Body of pancreas (tissue), 4 donors: ENCODE data around the gene PDLIM5. TPM values are rescaled to one million over a fixed set of nuclear protein-coding genes. Genes with fewer than 3 reads are reported as not detected.

Experiments used
- ATAC-seq: fragments of 150-250 bp; one replicate; pipeline ENCODE4 v1.9.1; 2016
- DNase-seq, 4 donors: peaks; one replicate each; pipeline ENCODE4 v3.0.0-alpha.2; 2019
- H3K27ac ChIP-seq, 4 donors: fragments of 200-600 bp; sonication (generic); 1 replicate in 3 of 4; 2 replicates in 1 of 4; pipeline versions ENCODE4 v1.5.1 to v1.6.1; 2016 to 2019; ENCODE audit warnings: mild to moderate bottlenecking in 1 of 4, mixed read lengths in 1 of 4, moderate library complexity in 1 of 4
- H3K27me3 ChIP-seq, 2 donors: fragments of 200-600 bp; sonication (generic); one replicate each; pipeline ENCODE4 v1.6.0; 2016; ENCODE audit warnings: mild to moderate bottlenecking in 1 of 2
- H3K36me3 ChIP-seq, 2 donors: fragments of 200-600 bp; sonication (generic); replicated peaks in 1 of 2; 2 replicates each; pipeline ENCODE4 v1.5.1; 2016; ENCODE audit warnings: low read depth in 2 of 2; ENCODE audit not compliant: insufficient read depth in 1 of 2
- H3K4me1 ChIP-seq: fragments of 200-600 bp; sonication (generic); one replicate; pipeline ENCODE4 v1.6.0; 2016
- H3K4me3 ChIP-seq, 2 donors: fragments of 200-600 bp; sonication (generic); 1 replicate in 1 of 2; 2 replicates in 1 of 2; pipeline ENCODE4 v1.5.1; 2016 to 2019
- H3K9me3 ChIP-seq, 3 donors: fragments of 200-600 bp; sonication (generic); 1 replicate in 2 of 3; 2 replicates in 1 of 3; pipeline ENCODE4 v1.5.1; 2016
- CTCF ChIP-seq, 7 experiments: fragments of 450-650 bp in 4 of 7; fragments of 200-600 bp in 3 of 7; sonication (generic) in 3 of 7; IDR thresholded peaks; one replicate each; pipeline ENCODE4 v1.5.1; 2016 to 2019; ENCODE audit warnings: antibody characterized with exemption in 7 of 7
- POLR2A ChIP-seq, 3 donors: fragments of 450-650 bp; IDR thresholded peaks; one replicate each; pipeline ENCODE4 v1.6.1; 2016; ENCODE audit warnings: antibody characterized with exemption in 3 of 3, mild to moderate bottlenecking in 2 of 3
- WGBS, 2 donors: methylation state at CpG; one replicate each; pipeline ENCODE4 v1.1.5; 2017; 5-methylcytosine and 5-hydroxymethylcytosine counted together
- intact Hi-C: fragments of 100-400 bp; cut with DNase I; formaldehyde crosslinking; loops from one replicate; pipeline ENCODE4 v1.15.1; 2023
- total RNA-seq, 2 donors: library from RNA; depleted of rRNA; stranded (reverse); fragments of >200 nt; gene quantifications; one replicate each; pipeline ENCODE4 v1.1.0, GENCODE V29; 2016

Gene PDLIM5
- total RNA-seq, 2 donors from 2014 or later = 44.2 to 70.3 TPM

DNA sequence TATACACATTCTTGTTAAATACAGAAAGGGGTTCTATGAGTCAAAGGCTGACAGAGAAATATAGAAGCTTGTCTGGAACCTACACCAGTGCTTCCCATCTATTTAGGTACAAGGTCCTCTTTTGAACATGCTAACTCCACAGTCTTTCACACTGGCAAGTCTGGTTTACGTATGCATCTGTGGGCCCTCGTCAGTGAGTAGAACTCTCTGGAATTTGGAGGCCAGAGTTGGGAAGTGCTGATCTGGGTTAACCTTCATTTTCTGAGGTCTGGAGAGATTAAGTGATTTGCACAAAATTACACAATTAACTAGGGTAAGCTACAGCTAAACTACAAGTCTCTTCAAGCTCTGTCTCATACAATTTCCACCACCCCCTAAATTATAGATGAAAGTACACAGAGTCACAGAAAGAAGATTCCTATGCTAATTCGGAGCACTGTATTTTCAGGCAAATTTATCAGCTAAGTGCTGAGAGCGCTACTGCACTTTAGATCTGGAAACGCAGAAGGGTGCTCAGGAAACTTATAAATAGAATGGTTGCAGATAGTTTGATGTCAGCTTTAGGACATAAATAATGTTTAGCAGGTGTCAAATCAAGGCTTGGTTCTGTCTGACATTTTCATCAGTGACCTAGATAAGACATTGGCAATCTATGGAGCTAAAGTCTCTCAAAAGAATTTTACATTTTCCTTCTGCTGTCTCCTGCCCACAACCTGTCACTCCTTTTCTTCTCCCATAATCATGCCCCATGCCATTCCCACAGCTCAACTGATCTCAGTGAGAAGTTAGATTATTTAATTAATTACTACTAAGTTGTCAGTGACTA, 43.0 kb upstream of the PDLIM5 start:
- WGBS, 2 donors = 89 to 94% methylated on average over 5 of the region's 5 CpGs
- H3K4me3 ChIP-seq = no peak overlapping the region
- DNase-seq (no peak), ATAC-seq (no peak)
- intact Hi-C loops = loop anchor here (5.0 kb wide), 1 partner anchor 189 kb away; no protein-coding TSS in a partner anchor
- H3K27ac ChIP-seq = no peak overlapping the region
- peaks cover 21% of the 10 kb centered on the region for H3K4me1 ChIP-seq
- no peaks in the 10 kb centered on the region for H3K9me3 ChIP-seq
- TF ChIP-seq CTCF (IDR thresholded peaks at IDR 0.05) = no peak
- no peak for TF ChIP-seq POLR2A (IDR thresholded peaks at IDR 0.05)
- H3K36me3 ChIP-seq = no peaks in the 10 kb centered on the region
- H3K27me3 ChIP-seq = no peaks in the 10 kb centered on the region

- no peak overlapping the region for H3K4me3 ChIP-seq
- H3K4me1 ChIP-seq = peaks cover 21% of the 10 kb centered on the region
- intact Hi-C loops = loop anchor here (5.0 kb wide), 1 partner anchor 188 kb away; no protein-coding TSS in a partner anchor
- 100% methylated on average over 1 of the region's 1 CpG for WGBS, 2 donors
- H3K27ac ChIP-seq = no peak overlapping the region
- H3K9me3 ChIP-seq = no peaks in the 10 kb centered on the region
- no peaks in the 10 kb centered on the region for H3K36me3 ChIP-seq
- no peaks in the 10 kb centered on the region for H3K27me3 ChIP-seq
- TF ChIP-seq CTCF (IDR thresholded peaks at IDR 0.05) = no peak
- TF ChIP-seq POLR2A (IDR thresholded peaks at IDR 0.05) = no peak
- ATAC-seq = no peak
- DNase-seq = no peak
Observed at GRCh38 chr4:94409375-94409679, 42.4 kb upstream of the PDLIM5 start.

GRCh38 chr4:94409962-94410361, 41.8 kb upstream of the PDLIM5 start:
- H3K9me3 ChIP-seq = no peaks in the 10 kb centered on the region
- ATAC-seq (no peak), DNase-seq (no peak)
- H3K27ac ChIP-seq = no peak overlapping the region
- TF ChIP-seq CTCF (IDR thresholded peaks at IDR 0.05) = no peak
- no peak for TF ChIP-seq POLR2A (IDR thresholded peaks at IDR 0.05)
- intact Hi-C loops = loop anchor here (5.0 kb wide), 1 partner anchor 187 kb away; no protein-coding TSS in a partner anchor
- H3K4me3 ChIP-seq = no peak overlapping the region
- peaks cover 21% of the 10 kb centered on the region for H3K4me1 ChIP-seq
- no peaks in the 10 kb centered on the region for H3K27me3 ChIP-seq
- no peaks in the 10 kb centered on the region for H3K36me3 ChIP-seq

- H3K4me3 ChIP-seq = no peak overlapping the region
- ATAC-seq (no peak), DNase-seq (peak in 2 of 4 donors; percentile 3 to 7)
- no peaks in the 10 kb centered on the region for H3K27me3 ChIP-seq
- H3K27ac ChIP-seq = no peak overlapping the region
- no peaks in the 10 kb centered on the region for H3K9me3 ChIP-seq
- peaks cover 21% of the 10 kb centered on the region for H3K4me1 ChIP-seq
- 86 to 91% methylated on average over 9 to 10 of the region's 10 CpGs for WGBS, 2 donors
- H3K36me3 ChIP-seq = no peaks in the 10 kb centered on the region
- no peak for TF ChIP-seq CTCF (IDR thresholded peaks at IDR 0.05)
- TF ChIP-seq POLR2A (IDR thresholded peaks at IDR 0.05) = no peak
- intact Hi-C loops = no loop called here
Observed at GRCh38 chr4:94410678-94411206, 41.0 kb upstream of the PDLIM5 start.

GRCh38 chr4:94411296-94411695, 40.4 kb upstream of the PDLIM5 start:
- Histone ChIP-seq H3K9me3 (no peaks in the 10 kb centered on the region), H3K4me1 (peaks cover 21% of the 10 kb centered on the region), H3K4me3 (no peak overlapping the region), H3K27me3 (no peaks in the 10 kb centered on the region), H3K36me3 (no peaks in the 10 kb centered on the region), H3K27ac (no peak overlapping the region)
- TF ChIP-seq CTCF (IDR thresholded peaks at IDR 0.05) (no peak), POLR2A (IDR thresholded peaks at IDR 0.05) (no peak)
- DNase-seq = no peak
- intact Hi-C loops = no loop called here
- no peak for ATAC-seq
